K562 (cell line): ENCODE data around the gene ACADL. TPM values are rescaled to one million over a fixed set of nuclear protein-coding genes. Genes with fewer than 3 reads are reported as not detected.

Source experiments
- ATAC-seq: fragments of 200-7000 bp; cut with Tn5 transposase; 3 replicates; pipeline ENCODE4 v1.9.1; 2020; ENCODE audit warnings: moderate library complexity
- BruUV-seq: library from RNA; stranded (reverse); fragments of 400-500 nt; replicated peaks from 2 replicates; lab custom pipeline; 2021; lab: Mats Ljungman, UMichigan
- CTCF ChIA-PET: fragments of 300-600 bp; formaldehyde crosslinking; extraction: SDS; loops from one replicate; lab custom pipeline; 2021; ENCODE audit warnings: low intra/inter-chr PET ratio; lab: Yijun Ruan, JAX
- POLR2A ChIA-PET: fragments of 300-600, 350-650 bp; sonication (Branson Sonifier 250); formaldehyde crosslinking; extraction: SDS; loops from one replicate; lab custom pipeline; 2021; ENCODE audit warnings: antibody characterized with exemption, inconsistent platforms; lab: Yijun Ruan, JAX
- DNase-seq, 4 experiments: peaks; one replicate each; pipeline versions ENCODE4 v3.0.0 to v3.0.0-alpha.2; 2011 to 2018; ENCODE audit warnings: low spot score in 3 of 4, mixed read lengths in 3 of 4; ENCODE audit errors: extremely low read depth in 1 of 4
- FAIRE-seq: peaks from 2 replicates; lab custom pipeline; 2011; peaks lifted over from hg19 to GRCh38; lab: Jason Lieb, UNC
- H2AFZ ChIP-seq: 2 replicates; pipeline ENCODE4 v1.6.0; 2011; ENCODE audit warnings: low read depth, low read length, control low read depth, inconsistent platforms
- H3K27ac ChIP-seq: fragments of 200-600 bp; 3 replicates; pipeline ENCODE4 v1.8.0; 2011; ENCODE audit warnings: low read depth, mild to moderate bottlenecking, control low read depth, inconsistent platforms, low read length, moderate library complexity, mixed read lengths; ENCODE audit errors: extremely low read depth
- H3K27me3 ChIP-seq, 2 experiments: fragments of 300-600 bp in 1 of 2; 2 replicates in 1 of 2; 3 replicates in 1 of 2; pipeline versions ENCODE4 v1.6.0 to v1.8.0; 2011; ENCODE audit warnings: inconsistent platforms in 2 of 2, low read length in 2 of 2, mild to moderate bottlenecking in 1 of 2, mixed read lengths in 1 of 2, moderate library complexity in 1 of 2; ENCODE audit not compliant: control insufficient read depth in 2 of 2, insufficient read depth in 2 of 2
- H3K36me3 ChIP-seq: fragments of 300-600 bp; 3 replicates; pipeline ENCODE4 v1.8.0; 2011; ENCODE audit warnings: mild to moderate bottlenecking, low read length, inconsistent platforms; ENCODE audit not compliant: control insufficient read depth, insufficient read depth
- H3K4me1 ChIP-seq, 2 experiments: fragments of 200-600 bp in 1 of 2; replicated peaks in 1 of 2; 2 replicates in 1 of 2; 3 replicates in 1 of 2; pipeline versions ENCODE4 v1.5.1 to v1.8.0; 2011; ENCODE audit warnings: inconsistent platforms in 2 of 2, low read length in 2 of 2, mild to moderate bottlenecking in 1 of 2, mixed read lengths in 1 of 2, moderate library complexity in 1 of 2; ENCODE audit not compliant: control insufficient read depth in 2 of 2, insufficient read depth in 2 of 2
- H3K4me2 ChIP-seq: 2 replicates; pipeline ENCODE4 v1.6.1; 2011; ENCODE audit warnings: low read length, control low read depth, inconsistent platforms, mixed read lengths; ENCODE audit not compliant: insufficient read depth
- H3K4me3 ChIP-seq: fragments of 200-600 bp; sonication (generic), shearing (Covaris generic); 2 replicates; pipeline ENCODE4 v1.5.1; 2016; ENCODE audit warnings: control low read depth, inconsistent platforms
- H3K79me2 ChIP-seq: fragments of 200-600 bp; 3 replicates; pipeline ENCODE4 v1.8.0; 2011; ENCODE audit warnings: low read length, inconsistent platforms; ENCODE audit not compliant: control insufficient read depth, insufficient read depth
- H3K9ac ChIP-seq, 2 experiments: 2 replicates each; pipeline versions ENCODE4 v1.6.0 to v1.6.1; 2011; ENCODE audit warnings: low read depth in 2 of 2, low read length in 2 of 2, control low read depth in 1 of 2, inconsistent platforms in 1 of 2, mild to moderate bottlenecking in 1 of 2, mixed read lengths in 1 of 2; ENCODE audit not compliant: insufficient read depth in 1 of 2
- H3K9me1 ChIP-seq: one replicate; pipeline ENCODE4 v1.6.0; 2011; ENCODE audit warnings: inconsistent platforms, mild to moderate bottlenecking, low read length, moderate library complexity; ENCODE audit not compliant: control insufficient read depth, insufficient read depth
- H3K9me3 ChIP-seq: replicated peaks from 2 replicates; pipeline ENCODE4 v1.5.1; 2011; ENCODE audit warnings: low read depth, low read length, inconsistent platforms; ENCODE audit not compliant: control insufficient read depth, insufficient read depth
- H4K20me1 ChIP-seq: replicated peaks from 2 replicates; pipeline ENCODE4 v1.6.1; 2011; ENCODE audit warnings: low read length, inconsistent platforms, mixed read lengths; ENCODE audit not compliant: control insufficient read depth, insufficient read depth
- ATF1 ChIP-seq, 2 experiments: fragments of 450-650 bp in 1 of 2; IDR thresholded peaks; 2 replicates each; pipeline ENCODE4 v1.6.1; 2016; ENCODE audit warnings: missing compliant biosample characterization in 1 of 2, missing genetic modification characterization in 1 of 2
- HES1 ChIP-seq: fragments of 450-650 bp; IDR thresholded peaks from 2 replicates; pipeline ENCODE4 v1.6.1; 2016; ENCODE audit warnings: low read depth, mild to moderate bottlenecking, moderate library complexity
- HNRNPH1 ChIP-seq: fragments of 200-400 bp; formaldehyde crosslinking; optimal IDR thresholded peaks from 2 replicates; pipeline ENCODE3; 2017; ENCODE audit warnings: low read depth, mild to moderate bottlenecking, low read length, moderate library complexity
- KLF10 ChIP-seq: fragments of 250-450 bp; sonication (Bioruptor Pico); IDR thresholded peaks from 2 replicates; pipeline ENCODE4 v1.6.1; 2021; ENCODE audit warnings: matching md5 sums
- TFE3 ChIP-seq: fragments of 450-650 bp; formaldehyde crosslinking; IDR thresholded peaks from 2 replicates; pipeline ENCODE4 v1.4.0; 2020; ENCODE audit warnings: mild to moderate bottlenecking, mixed read lengths
- ZBTB8A ChIP-seq: fragments of 450-650 bp; IDR thresholded peaks from 2 replicates; pipeline ENCODE4 v1.6.1; 2018; ENCODE audit warnings: mild to moderate bottlenecking, moderate library complexity; ENCODE audit not compliant: partially characterized antibody
- ZNF444 ChIP-seq: fragments of 250-450 bp; sonication (Bioruptor Pico); IDR thresholded peaks from 2 replicates; pipeline ENCODE4 v1.4.0; 2020; ENCODE audit warnings: mild to moderate bottlenecking, moderate library complexity
- WGBS: fragments of 100-300 bp; shearing (Covaris generic); methylation state at CpG from one replicate; pipeline ENCODE4 v1.1.6; 2016; ENCODE audit warnings: low coverage, mixed read lengths; ENCODE audit not compliant: insufficient coverage; ENCODE audit errors: missing lambda C conversion rate; 5-methylcytosine and 5-hydroxymethylcytosine counted together
- in situ Hi-C: fragments of 300-500 bp; cut with MboI; formaldehyde crosslinking; loops from 4 replicates; pipeline ENCODE4 v1.15.0; 2018; ENCODE audit warnings: inconsistent platforms, mixed read lengths
- intact Hi-C: fragments of 100-400 bp; cut with micrococcal nuclease; formaldehyde crosslinking; loops from 2 replicates; pipeline ENCODE4 v1.14.2; 2022
- polyA plus RNA-seq, 8 experiments: library from polyadenylated mRNA; depleted of rRNA in 4 of 8; stranded (reverse) in 5 of 8; unstranded in 3 of 8; fragments of >200 nt; fragmentation: Nextera tagmentation in 2 of 8; fragmentation: Illumina TruSeq in 1 of 8; extraction: Ambion mirVana in 2 of 8; extraction: Trizol in 1 of 8; gene quantifications; 2 replicates each; pipeline versions ENCODE4 v1.2.1 to v1.2.3, GENCODE V29; 2011 to 2014; ENCODE audit warnings: inconsistent platforms in 1 of 8, missing spikeins in 1 of 8
- total RNA-seq, 7 experiments: library from RNA; depleted of rRNA in 6 of 7; stranded (reverse); fragments of >200 nt in 6 of 7; fragmentation: Illumina TruSeq in 2 of 7; extraction: Trizol in 2 of 7; gene quantifications; 2 replicates each; pipeline versions ENCODE4 v1.2.1 to v1.2.3, GENCODE V29; 2011 to 2021; ENCODE audit warnings: low replicate concordance in 1 of 7
- TF ChIP-seq, protein P1 (sequence below): fragments of 450-650 bp; IDR thresholded peaks from 2 replicates; pipeline ENCODE4 v1.6.1; 2016
- TF ChIP-seq, protein P2 (sequence below): fragments of 450-650 bp; formaldehyde crosslinking; IDR thresholded peaks from 2 replicates; pipeline ENCODE4 v1.4.0; 2020; ENCODE audit warnings: mild to moderate bottlenecking, moderate library complexity

Gene ACADL
- total and polyA plus RNA-seq, 9 of the 15 experiments (the other 6 are each of a cell fraction or from before 2014, with no cell fraction given): 0.07 TPM; not detected in 8

GRCh38 chr2:210215120-210215519 lies 10.1 kb downstream of the ACADL start:
- no peak overlapping the region for H3K9ac ChIP-seq
- no peak for TF ChIP-seq ATF1 (CRISPR knock-in tag; IDR thresholded peaks at IDR 0.05)
- TF ChIP-seq ATF1 (tag; IDR thresholded peaks at IDR 0.05): no peak
- TF ChIP-seq ZBTB8A: no peak
- TF ChIP-seq, protein P1, sequence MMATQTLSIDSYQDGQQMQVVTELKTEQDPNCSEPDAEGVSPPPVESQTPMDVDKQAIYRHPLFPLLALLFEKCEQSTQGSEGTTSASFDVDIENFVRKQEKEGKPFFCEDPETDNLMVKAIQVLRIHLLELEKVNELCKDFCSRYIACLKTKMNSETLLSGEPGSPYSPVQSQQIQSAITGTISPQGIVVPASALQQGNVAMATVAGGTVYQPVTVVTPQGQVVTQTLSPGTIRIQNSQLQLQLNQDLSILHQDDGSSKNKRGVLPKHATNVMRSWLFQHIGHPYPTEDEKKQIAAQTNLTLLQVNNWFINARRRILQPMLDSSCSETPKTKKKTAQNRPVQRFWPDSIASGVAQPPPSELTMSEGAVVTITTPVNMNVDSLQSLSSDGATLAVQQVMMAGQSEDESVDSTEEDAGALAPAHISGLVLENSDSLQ: no peak
- TF ChIP-seq TFE3 (CRISPR knock-in tag): no peak
- TF ChIP-seq, protein P2, sequence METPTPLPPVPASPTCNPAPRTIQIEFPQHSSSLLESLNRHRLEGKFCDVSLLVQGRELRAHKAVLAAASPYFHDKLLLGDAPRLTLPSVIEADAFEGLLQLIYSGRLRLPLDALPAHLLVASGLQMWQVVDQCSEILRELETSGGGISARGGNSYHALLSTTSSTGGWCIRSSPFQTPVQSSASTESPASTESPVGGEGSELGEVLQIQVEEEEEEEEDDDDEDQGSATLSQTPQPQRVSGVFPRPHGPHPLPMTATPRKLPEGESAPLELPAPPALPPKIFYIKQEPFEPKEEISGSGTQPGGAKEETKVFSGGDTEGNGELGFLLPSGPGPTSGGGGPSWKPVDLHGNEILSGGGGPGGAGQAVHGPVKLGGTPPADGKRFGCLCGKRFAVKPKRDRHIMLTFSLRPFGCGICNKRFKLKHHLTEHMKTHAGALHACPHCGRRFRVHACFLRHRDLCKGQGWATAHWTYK (CRISPR knock-in tag): no peak
- TF ChIP-seq KLF10 (CRISPR knock-in tag): no peak
- TF ChIP-seq HNRNPH1: no peak
- no peak for TF ChIP-seq ZNF444 (CRISPR knock-in tag)
- TF ChIP-seq HES1: no peak

More at GRCh38 chr2:210215120-210215519, 10.1 kb downstream of the ACADL start:
- ChIA-PET POLR2A (no interaction called here), CTCF (no interaction called here)
- Histone ChIP-seq H3K79me2 (no peaks in the 10 kb centered on the region), H4K20me1 (no peaks in the 10 kb centered on the region), H3K36me3 (no peaks in the 10 kb centered on the region), H3K4me2 (no peak overlapping the region), H3K4me1 (no peaks in the 10 kb centered on the region), H3K27me3 (no peaks in the 10 kb centered on the region), H3K9me3 (no peaks in the 10 kb centered on the region), H3K4me3 (no peak overlapping the region), H3K27ac (no peak overlapping the region), H2AFZ (no peak overlapping the region), H3K9me1 (no peaks in the 10 kb centered on the region)
- ATAC-seq (no peak), FAIRE-seq (no peak), DNase-seq (no peak)
- in situ Hi-C loops: loop anchor here (25.0 kb wide), 1 partner anchor 878 kb away; no protein-coding TSS in a partner anchor
- intact Hi-C loops: no loop called here
- BruUV-seq: no TSS peak
- WGBS: 0% methylated on average over 1 of the region's 1 CpG
